NCI-H146 treated with DMSO at 0.1 percent for 48 hours (cell line): ENCODE data around the gene GPR108.

Experiments
- DNase-seq: peaks from one replicate; lab custom pipeline; 2025; ENCODE audit not compliant: unreplicated experiment; lab: John Stamatoyannopoulos, UW

The GPR108 gene

DNA sequence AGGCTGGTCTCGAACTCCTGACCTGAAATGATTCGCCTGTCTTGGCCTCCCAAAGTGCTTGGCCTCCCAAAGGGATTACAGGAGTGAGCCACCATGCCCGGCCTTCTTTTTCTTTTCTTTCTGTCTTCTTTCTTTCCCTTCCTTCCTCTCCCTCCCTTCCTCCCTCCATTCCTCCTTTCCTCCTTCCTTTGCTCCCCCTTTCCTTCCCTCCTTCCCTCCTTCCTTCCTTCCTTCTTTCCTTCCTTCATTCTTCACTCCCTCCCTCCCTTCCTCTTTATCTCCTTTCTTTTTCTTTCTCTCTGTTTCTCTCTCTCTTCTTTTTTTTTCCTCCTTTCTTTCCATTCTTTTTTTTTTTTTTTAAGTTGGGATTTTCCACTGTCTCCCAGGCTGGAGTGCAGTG is 29.0 kb downstream of the GPR108 start:
- no peak for DNase-seq

DNA sequence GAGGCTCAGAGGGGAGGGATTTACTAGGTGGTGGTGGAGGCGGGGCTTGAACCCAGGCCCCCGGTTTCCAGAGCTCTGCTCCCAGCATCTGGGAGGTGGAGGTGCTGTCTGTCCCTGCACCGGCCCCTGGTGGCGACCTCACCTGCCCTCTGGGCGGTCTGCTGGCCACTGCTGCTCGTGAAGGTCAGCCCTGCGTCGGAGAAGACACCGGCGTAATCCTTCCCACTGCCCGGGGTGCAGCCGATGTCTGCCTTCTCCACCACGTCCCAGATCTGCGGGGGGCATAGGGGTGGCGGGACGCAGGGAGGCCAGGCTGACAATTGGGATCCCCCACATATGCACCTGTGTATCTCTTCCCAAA is 29.7 kb downstream of the GPR108 start:
- no peak for DNase-seq

DNA sequence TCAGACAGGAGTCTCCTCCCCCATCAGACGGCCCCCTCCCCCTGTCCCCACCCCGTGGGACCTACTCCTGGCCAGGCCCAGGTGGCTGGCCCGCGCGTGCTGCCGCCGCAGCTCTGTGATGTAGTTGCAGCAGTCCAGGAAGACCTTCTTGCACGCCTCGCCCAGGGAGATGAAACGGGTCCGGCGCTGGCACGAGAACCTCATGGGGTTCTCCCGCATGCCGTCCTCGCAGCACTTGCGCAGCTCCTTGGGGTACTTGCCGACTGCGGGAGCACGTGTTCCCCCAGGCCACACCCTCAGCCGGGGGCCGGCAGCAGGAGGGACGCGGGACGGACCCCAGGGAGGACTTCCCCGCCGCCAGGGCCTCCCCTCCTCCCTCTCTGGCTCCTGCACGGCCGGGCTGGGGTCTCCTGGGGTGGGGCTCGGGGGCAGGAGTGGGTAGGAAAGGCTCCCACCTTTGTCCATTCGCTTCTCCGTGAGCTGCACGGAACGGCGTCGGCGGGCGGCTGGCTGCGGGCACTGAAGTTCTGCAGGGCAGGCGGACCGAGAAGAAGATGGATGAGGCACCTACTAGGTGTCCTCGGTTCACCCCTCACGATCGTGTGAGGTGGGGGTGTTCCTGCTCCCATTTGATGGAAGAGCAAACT is 30.2 kb downstream of the GPR108 start:
- DNase-seq, result no peak

DNA sequence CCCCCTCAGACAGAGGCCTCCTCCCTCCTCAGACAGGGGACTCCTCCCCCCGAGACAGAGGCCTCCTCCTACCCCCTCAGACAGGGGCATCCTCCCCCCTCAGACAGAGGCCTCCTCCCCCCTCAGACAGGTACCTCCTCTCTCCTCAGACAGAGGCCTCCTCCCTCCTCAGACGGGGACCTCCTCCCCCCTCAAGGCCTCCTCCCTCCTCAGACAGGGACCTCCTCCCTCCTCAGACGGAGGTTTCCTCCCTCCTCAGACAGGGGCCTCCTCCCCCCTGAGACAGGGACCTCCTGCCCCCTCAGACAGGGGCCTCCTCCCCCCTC is 30.8 kb downstream of the GPR108 start:
- no peak for DNase-seq

DNA sequence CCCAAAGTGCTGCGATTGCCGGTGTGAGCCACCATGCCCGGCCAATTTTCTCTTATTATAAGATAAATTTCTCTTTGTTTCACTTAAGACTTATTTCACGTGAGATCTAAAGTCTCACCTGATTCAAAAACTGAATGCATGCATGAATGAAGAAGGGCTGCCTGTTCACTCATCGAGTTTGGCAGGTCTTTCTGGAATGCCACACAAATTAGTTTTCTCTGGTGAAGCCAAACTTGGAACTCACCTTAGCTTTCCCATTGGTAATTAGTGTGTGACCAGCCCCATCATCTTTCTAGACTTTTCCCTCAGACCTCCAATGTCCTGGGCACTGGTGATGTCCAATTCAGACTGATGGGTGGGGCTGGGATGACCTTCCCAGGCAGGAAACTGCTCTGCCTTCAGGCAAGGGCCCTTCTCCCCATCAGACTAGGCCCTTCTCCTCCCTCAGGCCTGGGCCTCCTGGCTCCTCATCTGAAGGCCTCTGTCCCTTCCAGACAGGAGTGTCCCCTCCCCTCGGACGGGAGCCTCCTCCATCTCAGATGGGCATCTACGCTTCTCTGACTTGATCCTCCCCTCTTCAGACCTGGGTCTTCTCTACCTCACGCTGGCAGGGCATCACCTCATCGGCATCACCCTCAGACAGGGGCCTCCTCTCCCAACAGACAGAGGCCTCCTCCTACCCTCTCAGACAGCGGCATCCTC is 31.3 kb downstream of the GPR108 start:
- no peak for DNase-seq

DNA sequence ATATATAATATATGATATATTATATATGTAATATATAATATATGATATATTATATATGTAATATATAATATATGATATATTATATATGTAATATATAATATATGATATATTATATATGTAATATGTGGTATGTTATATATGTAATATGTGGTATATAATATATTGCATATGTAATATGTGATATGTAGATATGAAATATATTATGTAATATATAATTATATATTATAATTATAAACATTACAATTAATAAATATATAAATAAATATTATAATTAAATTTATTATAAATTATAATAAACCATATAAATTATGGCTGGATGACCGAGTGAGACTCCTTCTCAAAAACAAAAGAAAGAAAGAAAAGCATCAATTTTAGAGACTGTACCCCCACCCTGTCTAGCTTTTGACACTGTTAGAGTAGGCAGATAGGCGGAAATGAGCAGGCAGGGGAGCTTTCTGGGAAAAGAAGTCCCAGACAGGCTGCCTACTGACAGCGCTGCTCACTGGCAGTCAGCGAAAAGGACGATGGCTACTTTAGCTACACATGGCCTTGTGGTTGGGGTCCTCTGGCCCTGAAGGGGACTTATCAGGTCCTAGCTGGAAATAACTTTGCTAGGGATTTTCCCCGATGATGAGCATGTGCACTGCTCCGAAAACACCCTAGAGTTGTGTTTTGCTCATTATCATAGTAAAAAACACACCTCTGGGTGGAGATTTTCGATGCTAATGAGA is 36.6 kb downstream of the GPR108 start:
- no peak for DNase-seq

DNA sequence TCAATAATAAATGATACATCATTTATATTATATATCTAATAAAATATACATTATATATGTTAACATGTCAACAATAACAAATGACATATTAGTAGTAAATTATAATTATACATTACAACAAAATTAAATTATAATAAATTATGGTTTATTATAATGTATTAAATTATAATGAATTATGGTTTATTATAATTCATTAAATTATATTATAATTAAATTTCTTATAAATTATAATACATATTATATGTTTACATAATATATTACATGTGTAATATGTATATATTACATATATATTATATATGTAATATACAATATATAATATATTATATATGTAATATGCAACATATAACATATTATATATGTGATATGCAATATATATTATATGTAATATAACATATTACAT is 37.4 kb downstream of the GPR108 start:
- no peak for DNase-seq

DNA sequence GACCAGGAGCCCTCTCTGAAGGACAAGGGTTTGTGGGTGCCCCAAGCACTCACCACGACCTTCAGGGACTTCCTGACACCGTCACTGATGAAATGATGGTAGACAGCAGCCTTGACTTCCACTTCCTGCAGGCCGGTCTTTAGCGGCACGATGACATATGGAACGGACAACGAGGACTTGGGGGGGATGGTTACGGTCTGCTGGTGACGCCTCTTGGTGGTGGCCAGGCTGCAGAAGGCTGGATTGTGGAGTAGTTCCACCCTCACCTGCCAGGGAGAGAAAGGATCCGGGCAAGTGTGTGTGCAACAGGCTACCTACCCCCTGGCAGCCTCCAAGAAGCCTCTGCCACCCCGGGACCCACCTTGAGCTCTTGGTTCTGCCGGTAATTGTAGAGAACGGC is 40.1 kb downstream of the GPR108 start:
- no peak for DNase-seq

DNA sequence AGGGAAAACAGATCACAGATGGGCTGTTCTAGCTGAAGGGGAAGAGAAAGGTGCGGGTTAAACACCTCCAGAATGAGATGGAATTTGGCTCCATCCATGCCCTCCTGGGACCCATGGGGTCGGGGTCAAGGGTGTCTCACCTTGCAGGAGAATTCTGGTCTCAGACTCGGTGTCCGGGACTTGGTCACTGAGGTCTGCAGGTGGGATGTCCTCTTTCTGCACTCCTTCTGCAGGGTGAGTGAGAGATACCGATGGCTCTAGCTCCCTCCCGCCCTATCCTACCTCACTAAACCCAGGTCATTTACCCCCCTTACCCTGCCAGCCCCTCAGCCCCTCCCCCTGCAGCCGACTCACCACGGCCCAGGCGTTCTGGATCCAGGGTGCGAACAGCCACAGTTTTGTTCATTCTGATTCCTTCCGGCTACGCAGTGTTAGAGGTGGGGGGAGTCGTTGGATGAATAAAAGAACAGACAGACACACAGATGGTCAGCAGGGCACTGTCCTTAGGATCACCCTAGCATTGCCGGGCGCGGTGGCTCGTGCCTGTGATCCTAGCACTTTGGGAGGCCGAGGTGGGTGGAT is 41.0 kb downstream of the GPR108 start:
- no peak for DNase-seq

DNA sequence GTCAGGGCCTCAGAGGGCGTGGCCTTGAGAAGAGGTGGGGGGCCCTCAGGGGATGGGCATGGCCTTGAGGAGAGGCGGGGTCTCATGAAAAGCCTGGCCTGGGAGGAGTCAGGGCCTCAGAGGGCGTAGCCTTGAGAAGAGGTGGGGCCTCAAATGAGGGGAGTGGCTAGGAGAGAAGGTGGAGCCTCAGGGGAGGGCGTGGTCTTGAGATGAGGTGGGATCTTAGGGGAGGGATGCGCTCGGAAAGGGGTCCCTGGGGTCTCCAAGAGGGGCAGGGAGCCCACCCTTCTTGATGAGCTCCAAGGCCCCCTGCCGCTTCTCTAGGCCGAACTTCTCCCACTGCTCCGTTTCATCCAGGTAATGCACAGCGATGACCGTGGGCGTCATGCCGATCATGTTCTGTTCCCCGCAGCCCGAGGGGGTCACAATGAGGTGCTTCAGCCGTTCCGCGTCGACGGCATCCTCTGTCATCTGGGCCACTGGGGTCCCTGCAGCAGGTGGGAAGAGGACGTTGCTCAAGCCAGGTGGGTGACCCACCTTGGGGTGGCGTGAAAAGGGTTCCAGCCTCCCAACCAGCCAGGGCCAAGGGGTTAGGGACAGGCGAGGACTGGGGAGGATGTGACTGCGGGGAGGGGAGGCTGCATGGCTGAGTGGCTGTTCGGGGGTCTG is 43.1 kb downstream of the GPR108 start:
- DNase-seq, result no peak

DNA sequence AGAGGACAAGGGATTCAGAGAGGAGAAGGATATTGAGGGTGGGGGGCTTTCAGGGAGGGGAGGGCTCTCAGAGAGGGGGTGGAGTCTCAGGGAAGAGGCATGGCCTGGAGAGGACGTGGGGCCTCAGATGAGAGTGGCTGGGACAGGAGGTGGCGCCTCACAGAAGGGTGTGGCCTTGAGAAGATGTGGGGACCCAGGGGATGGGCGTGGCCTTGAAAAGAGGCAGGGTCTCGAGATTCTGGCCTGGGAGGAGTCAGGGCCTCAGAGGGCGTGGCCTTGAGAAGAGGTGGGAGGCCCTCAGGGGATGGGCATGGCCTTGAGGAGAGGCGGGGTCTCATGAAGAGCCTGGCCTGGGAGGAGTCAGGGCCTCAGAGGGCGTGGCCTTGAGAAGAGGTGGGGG is 43.7 kb downstream of the GPR108 start:
- no peak for DNase-seq

DNA sequence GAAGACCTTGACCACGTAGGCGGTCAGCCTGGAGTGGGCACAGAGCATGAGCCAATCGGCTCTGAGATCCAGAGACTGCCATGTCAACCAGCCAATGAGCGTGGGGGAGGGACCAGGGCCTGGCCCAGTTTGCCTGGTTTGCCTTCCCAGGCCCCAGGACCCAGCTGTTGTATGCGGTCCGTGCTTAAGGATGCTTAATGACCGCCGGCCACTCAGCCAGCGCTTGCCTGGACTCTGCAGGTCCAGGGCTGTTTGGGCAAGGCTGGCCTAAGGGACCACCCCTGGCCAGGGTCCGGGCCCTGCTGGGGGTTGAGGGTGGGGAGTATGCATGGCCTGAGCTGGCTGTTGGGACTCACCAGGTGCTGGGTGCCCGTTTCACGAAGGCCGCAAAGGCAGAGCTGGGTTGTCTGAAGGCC is 44.3 kb downstream of the GPR108 start:
- DNase-seq, result no peak

DNA sequence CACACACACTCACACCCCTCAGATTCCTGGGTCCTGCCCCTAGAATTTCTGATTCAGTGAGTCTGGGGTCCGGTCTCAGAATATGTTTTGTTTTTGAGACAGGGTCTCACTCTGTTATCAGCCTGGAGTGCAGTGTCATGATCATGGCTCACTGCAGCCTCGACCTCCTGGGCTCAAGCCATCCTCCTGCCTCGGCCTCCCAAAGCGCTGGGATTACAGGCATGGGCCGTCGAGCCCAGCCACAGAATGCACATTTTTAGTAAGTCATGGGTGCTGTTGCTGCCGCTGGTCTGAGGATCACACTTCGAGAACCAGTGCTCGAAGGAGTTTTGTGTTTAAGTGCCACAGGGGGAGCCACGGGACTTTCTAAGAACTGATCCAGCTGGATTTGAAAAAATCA is 45.4 kb downstream of the GPR108 start:
- DNase-seq, result no peak

DNA sequence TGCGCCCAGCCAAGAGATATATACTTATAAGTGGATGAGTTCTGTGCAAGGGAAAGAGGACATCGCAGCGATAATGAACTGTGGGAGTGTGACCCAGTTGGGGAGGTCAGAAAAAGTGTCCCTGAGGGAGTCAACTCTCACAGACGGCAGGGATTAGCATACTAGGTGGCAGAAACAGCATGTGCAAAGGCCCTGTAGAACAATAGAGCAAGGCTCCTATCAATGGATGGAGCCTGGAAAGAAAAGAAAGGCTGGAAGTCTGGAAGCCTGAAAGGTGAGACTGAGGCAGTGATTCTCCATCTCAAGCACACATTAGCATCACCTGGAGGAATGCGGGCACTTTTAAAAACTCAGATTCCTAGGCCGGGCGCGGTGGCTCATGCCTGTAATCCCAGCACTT is 46.0 kb downstream of the GPR108 start:
- no peak for DNase-seq

DNA sequence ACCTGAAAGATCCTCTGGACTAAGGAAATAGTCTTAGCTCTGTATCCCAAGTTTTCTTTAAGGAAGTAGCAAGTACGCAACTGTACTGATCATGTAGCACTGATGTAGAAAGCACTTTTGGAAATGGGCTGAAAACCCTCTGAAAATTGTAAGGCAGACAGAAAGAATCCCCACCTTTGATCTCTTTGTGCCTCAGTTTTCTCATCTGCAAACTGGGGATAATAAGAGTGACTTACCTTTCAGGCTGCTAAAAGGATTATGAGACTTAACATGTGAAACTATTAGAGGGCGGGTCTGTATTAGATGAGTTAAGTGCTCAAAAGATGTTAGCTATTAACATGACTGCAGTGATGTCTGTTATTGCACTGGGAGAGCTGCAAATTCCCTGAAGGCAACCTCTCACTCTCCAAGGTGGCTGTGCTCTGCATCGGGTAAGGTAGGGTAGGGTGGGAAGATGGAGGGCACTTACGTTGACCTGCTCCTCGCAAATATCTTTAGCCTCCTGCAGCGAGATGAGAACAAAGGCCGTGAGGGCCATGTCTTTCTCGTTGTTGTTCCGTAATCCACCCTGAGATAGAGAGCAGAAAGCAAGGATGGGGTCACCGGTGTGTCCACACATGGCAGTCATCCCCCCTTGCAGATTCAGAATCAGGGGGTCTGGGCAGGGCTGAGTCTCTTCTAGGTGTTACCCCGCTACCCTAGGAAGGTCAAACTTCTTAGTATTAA is 47.1 kb downstream of the GPR108 start:
- no peak for DNase-seq

DNA sequence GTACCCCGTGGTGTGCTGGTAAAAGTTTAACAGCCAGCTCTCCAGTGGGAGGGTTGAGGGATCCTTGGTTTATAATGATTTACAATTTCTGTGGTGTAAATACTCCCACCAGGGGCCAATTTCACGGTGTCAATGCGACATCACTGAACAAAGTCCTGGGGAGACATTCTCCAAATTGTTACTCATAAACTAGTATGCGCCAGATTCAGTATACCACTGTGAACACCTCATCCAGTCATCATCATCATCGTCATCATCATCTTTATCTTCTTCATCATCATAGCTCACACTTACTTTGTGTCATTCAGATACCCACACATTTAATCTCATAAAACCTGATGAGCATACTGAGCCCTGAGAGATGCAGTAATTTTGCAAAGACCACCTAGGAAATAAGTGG is 50.3 kb downstream of the GPR108 start:
- DNase-seq, result no peak

DNA sequence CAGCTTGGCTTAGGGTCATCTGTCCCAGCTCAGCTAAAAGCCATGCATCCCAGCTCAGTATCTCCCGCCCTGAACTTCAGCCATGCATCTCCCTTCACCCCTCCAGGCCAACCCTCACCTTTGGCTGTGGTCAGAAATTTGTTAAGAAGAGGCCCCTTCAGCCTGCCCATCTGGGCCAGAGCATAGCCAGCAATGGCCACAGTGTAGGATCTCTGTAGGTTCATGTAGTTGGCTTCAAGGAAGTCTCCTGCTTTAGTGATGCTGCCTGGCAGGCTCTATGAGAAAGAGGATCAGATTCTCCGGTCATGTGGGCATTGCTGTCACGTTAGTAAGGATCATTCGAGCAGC is 50.8 kb downstream of the GPR108 start:
- DNase-seq, result no peak

DNA sequence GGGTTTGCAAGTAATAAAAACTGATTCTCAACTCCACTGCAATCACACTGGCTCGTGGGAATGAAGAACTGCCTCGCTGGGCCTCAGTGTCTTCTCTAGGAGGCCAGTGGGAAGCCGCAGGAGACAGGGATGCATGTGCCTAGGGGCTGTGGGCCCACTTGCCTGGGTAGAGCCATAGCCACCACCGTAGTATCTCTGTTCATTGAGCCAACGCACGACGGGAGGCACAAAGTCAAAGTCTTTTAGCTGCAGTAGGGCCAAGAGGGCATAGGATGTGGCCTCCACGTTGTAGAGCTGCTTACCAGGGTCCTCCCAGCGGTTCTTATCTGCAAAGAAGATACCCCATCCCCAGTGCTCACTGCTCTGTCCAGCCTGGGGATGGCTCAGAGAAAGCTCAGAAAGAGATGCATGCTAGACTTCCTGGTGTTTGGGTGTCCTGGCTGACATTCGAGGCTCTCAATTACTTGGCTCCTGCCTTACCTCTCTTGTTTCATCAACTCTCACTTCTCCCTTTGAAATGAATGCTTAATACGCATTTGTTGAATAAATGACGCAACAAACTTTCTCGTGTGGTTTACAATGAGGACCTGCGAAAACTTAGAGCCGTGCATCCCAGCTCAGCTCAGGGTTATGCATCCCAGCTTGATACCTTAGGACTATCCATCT is 51.3 kb downstream of the GPR108 start:
- no peak for DNase-seq

DNA sequence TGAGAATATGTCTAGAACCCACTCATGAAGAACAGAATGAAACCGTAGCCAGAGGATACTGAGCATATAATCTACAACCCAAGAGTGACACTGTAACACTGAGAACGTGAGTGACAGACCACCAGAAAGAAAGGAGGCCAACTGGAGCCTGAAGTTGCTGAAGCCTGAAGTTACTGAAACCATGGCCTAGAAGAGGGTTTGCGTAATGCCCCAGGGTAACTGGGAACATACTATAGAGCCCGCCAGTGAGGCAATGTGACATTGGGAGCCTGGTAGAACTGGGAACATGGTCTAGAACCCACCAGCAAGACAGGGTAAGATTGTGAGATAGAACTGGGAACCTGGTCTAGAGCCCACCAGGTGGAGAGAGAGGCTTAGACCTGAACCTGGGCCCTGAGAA is 51.9 kb downstream of the GPR108 start:
- DNase-seq, result no peak

DNA sequence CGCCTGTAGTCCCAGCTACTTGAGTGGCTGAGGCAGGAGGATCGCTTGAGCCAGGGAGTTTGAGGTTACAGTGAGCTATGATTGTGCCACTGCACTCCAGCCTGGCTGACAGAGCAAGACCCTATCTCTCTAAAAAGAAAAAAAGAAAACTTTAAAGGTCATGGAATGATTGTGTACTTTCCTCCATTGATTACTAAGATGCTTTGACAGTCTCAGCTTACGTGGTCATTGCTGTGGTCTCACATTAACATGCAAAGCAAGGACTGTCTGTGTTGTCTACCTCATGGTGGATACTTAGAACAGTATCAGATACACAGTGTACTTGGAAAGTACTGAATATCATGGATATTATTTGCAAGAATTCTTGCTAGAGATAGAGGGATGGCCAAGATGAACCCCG is 53.4 kb downstream of the GPR108 start:
- DNase-seq, result no peak
